ENCODE data around the gene KIF6. TPM values are rescaled to one million over a fixed set of nuclear protein-coding genes. Genes with fewer than 3 reads are reported as not detected.
A peak's percentile ranks its signal among the peaks of the same experiment; 100 is the strongest.

KIF6 gene
- total RNA-seq, 1 donor, result 0.27 TPM

DNA sequence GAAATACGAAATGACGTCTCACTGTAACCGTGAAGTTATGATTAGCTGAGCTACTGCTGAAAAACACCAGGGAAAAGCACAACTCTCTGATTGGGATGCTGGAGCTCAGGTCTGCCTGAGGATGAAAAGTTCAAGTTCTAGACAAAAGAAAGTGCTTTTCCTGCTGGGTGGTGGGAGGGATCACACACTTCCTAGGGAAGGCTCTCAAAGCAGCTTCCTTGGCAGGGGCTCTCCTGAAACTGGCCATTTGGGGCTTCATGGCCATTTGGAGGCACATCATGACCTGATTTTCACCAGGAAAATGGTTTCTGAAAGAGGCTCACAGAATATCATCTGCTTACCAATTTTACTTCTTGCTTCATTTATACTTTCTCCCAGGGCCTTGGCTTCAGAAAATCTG, 305.6 kb downstream of the KIF6 start:
- no peak overlapping the region for H3K4me3 ChIP-seq (ENCODE audit: low read depth, low read length)
- no peak for TF ChIP-seq CTCF (IDR thresholded peaks at IDR 0.05; ENCODE audit: insufficient read depth, low read length)
- DNase-seq (ENCODE audit: low read depth), result no peak

DNA sequence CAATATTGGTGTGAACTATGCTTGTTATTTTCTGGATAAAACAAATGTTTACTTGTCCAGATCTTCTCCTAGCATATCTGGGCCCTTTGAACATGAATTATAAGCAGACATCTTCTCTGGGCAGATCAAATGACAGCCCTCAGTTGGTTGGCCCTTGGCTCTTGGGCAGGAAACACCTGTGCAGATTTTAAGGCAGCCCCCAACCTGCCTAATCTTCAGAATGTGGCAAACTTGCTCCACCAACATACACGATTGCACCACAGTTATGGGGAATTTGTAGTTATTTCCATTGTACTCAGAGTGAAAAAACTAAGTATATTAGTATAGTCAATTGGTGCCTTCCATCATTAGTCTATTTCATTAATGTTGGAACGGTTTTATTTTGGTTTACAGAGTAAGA, 307.8 kb downstream of the KIF6 start:
- H3K4me3 ChIP-seq (ENCODE audit: low read depth, low read length), result no peak overlapping the region
- DNase-seq (ENCODE audit: low read depth), result no peak
- TF ChIP-seq CTCF (IDR thresholded peaks at IDR 0.05; ENCODE audit: insufficient read depth, low read length), result no peak

- DNase-seq (ENCODE audit: low read depth), result no peak
- TF ChIP-seq CTCF (IDR thresholded peaks at IDR 0.05; ENCODE audit: insufficient read depth, low read length), result no peak
- H3K4me3 ChIP-seq (ENCODE audit: low read depth, low read length), result no peak overlapping the region
Measured at GRCh38 chr6:39416728-39417127, 308.5 kb downstream of the KIF6 start.

- no peak for TF ChIP-seq CTCF (IDR thresholded peaks at IDR 0.05; ENCODE audit: insufficient read depth, low read length)
- no peak for DNase-seq (ENCODE audit: low read depth)
Measured at GRCh38 chr6:39416026-39416425, 309.2 kb downstream of the KIF6 start.

GRCh38 chr6:39415482-39415881, 309.7 kb downstream of the KIF6 start:
- no peak overlapping the region for H3K4me3 ChIP-seq (ENCODE audit: low read depth, low read length)
- TF ChIP-seq CTCF (IDR thresholded peaks at IDR 0.05; ENCODE audit: insufficient read depth, low read length), result no peak
- DNase-seq (ENCODE audit: low read depth), result no peak

More at GRCh38 chr6:39416026-39416425, 309.2 kb downstream of the KIF6 start:
- no peak overlapping the region for H3K4me3 ChIP-seq (ENCODE audit: low read depth, low read length)

DNA sequence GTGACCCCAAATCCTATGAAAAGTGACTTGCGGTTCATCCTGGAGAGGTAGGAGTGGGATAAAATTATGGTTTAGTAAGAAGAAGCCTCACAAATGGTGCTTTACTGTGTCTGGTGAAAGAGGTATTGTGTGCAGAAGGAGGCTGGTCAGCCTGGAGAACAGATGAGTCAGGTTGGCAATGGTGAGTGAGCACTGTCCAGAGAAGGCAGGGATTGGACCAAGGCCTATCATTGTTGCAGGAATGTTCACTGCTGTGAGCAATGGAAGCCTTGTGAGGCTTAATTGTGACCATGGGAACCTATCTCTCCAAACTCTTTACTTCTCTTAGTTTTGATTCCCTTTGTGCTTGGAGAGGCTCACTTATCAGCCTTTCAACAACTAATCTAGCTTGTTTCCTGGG, 313.7 kb downstream of the KIF6 start:
- DNase-seq (ENCODE audit: low read depth), result peak; percentile 30
- TF ChIP-seq CTCF (IDR thresholded peaks at IDR 0.05; ENCODE audit: insufficient read depth, low read length), result no peak
- H3K4me3 ChIP-seq (ENCODE audit: low read depth, low read length), result no peak overlapping the region

DNA sequence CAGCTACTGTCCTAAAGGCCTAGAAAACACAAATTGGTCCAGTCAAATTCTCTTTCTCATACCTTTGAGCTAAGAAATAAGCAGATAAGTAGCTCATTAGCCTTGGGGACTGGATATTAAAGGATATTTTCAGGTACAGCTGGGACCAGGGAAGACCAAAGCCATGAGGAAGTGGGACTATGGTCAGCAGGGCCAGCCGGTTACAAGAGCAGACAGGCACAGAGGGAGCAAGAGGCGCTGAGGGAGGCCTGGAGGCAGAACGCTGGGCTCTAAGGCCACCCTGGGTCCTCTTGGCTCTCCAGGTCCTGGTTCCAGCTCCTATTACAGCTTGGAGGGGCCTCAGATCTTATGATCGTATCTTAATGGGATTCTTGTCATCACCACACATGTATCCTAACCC, 314.2 kb downstream of the KIF6 start:
- DNase-seq (ENCODE audit: low read depth), result no peak
- TF ChIP-seq CTCF (IDR thresholded peaks at IDR 0.05; ENCODE audit: insufficient read depth, low read length), result no peak
- H3K4me3 ChIP-seq (ENCODE audit: low read depth, low read length), result no peak overlapping the region

Measured in fibroblast of the aortic adventitia (primary cell).